Measurements from ENCODE around the gene GGT1.

DNA sequence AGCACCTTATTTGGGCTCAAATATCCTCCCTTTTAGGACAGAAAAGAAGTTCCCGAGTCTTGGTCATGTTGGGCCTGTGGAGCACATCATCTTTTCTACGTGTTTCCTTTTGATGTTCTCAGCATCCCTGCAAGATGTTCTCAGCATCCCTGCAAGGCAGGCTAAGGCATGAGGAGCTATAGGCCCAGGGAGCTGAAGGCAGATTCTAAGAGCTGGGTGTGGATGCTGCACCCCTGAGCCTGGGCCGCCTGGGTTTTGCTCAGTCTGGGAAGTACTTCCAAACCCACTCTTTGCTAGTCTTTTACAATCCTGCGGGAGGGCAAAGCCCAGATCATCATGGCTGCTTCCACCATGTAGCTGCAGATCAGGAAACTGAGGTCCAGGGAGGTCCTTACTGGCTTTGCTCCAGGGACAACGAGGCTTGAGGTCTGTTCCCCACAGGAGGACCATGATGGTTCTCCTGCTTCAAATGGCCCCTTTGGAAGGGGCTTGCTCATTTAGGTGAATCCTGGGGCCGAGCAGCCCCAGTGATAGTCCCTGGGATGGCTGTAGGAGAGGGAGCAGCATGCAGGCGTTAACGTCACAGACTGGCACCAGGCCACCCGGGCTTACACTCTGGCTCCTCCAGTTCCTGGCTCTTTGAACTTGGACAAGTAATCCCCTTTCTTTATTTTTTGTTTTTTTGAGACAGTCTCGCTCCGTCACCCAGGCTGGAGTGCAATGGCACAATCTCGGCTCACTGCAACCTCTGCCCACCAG is 20.8 kb upstream of the GGT1 start:
- TF ChIP-seq, protein P1, sequence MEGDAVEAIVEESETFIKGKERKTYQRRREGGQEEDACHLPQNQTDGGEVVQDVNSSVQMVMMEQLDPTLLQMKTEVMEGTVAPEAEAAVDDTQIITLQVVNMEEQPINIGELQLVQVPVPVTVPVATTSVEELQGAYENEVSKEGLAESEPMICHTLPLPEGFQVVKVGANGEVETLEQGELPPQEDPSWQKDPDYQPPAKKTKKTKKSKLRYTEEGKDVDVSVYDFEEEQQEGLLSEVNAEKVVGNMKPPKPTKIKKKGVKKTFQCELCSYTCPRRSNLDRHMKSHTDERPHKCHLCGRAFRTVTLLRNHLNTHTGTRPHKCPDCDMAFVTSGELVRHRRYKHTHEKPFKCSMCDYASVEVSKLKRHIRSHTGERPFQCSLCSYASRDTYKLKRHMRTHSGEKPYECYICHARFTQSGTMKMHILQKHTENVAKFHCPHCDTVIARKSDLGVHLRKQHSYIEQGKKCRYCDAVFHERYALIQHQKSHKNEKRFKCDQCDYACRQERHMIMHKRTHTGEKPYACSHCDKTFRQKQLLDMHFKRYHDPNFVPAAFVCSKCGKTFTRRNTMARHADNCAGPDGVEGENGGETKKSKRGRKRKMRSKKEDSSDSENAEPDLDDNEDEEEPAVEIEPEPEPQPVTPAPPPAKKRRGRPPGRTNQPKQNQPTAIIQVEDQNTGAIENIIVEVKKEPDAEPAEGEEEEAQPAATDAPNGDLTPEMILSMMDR (IDR thresholded peaks at IDR 0.05): no peak
- no peak for TF ChIP-seq POLR2A (IDR thresholded peaks at IDR 0.05)
